K562 (cell line): Measurements from ENCODE around the gene PGBD1. TPM values are rescaled to one million over a fixed set of nuclear protein-coding genes. Genes with fewer than 3 reads are reported as not detected.

ENCODE experiments used
- ARID1B ChIP-seq: fragments of 450-650 bp; IDR thresholded peaks from 2 replicates; pipeline ENCODE4 v1.6.1; 2016; ENCODE audit warnings: antibody characterized with exemption, mild to moderate bottlenecking, inconsistent platforms
- CTBP1 ChIP-seq: fragments of 450-650 bp; IDR thresholded peaks from 2 replicates; pipeline ENCODE4 v1.6.1; 2016; ENCODE audit warnings: borderline replicate concordance
- HDAC1 ChIP-seq, 2 experiments: fragments of 450-650 bp; IDR thresholded peaks; 2 replicates each; pipeline ENCODE4 v1.6.1; 2016 to 2017; ENCODE audit warnings: inconsistent platforms in 1 of 2, mild to moderate bottlenecking in 1 of 2, moderate library complexity in 1 of 2
- KDM1A ChIP-seq, 2 experiments: fragments of 450-650 bp; IDR thresholded peaks; 2 replicates each; pipeline ENCODE4 v1.6.1; 2016; ENCODE audit warnings: mild to moderate bottlenecking in 2 of 2
- OTX1 ChIP-seq: fragments of 450-650 bp; formaldehyde crosslinking; IDR thresholded peaks from 2 replicates; pipeline ENCODE4 v1.4.0; 2022; ENCODE audit warnings: mild to moderate bottlenecking
- POLR2A ChIP-seq: fragments of 450-650 bp; conservative IDR thresholded peaks from 2 replicates; pipeline ENCODE4 v1.6.1; 2016
- SMARCA4 ChIP-seq: fragments of 450-650 bp; IDR thresholded peaks from 2 replicates; pipeline ENCODE4 v1.6.1; 2016
- SREBF2 ChIP-seq: sonication (generic); formaldehyde crosslinking; IDR thresholded peaks from 2 replicates; pipeline ENCODE4 v1.4.0; 2020; ENCODE audit warnings: mild to moderate bottlenecking, missing genetic modification reagents
- SUPT5H ChIP-seq: fragments of 450-650 bp; IDR thresholded peaks from 2 replicates; pipeline ENCODE4 v1.6.1; 2016
- TEAD4 ChIP-seq, 2 experiments: sonication (generic) in 1 of 2; formaldehyde crosslinking in 1 of 2; IDR thresholded peaks; 2 replicates each; pipeline versions ENCODE4 v1.6.1 to v1.8.0; 2012 to 2022; ENCODE audit warnings: borderline replicate concordance in 1 of 2, inconsistent platforms in 1 of 2, low read length in 1 of 2, mild to moderate bottlenecking in 1 of 2, missing genetic modification reagents in 1 of 2
- ZNF133 ChIP-seq: fragments of 250-450 bp; sonication (Bioruptor Pico); IDR thresholded peaks from 2 replicates; pipeline ENCODE4 v1.4.0; 2020; ENCODE audit warnings: mild to moderate bottlenecking
- ZNF830 ChIP-seq: fragments of 250-450 bp; sonication (Bioruptor Pico); IDR thresholded peaks from 2 replicates; pipeline ENCODE4 v1.5.0; 2021; ENCODE audit warnings: mild to moderate bottlenecking
- polyA plus RNA-seq, 8 experiments: library from polyadenylated mRNA; depleted of rRNA in 4 of 8; stranded (reverse) in 5 of 8; unstranded in 3 of 8; fragments of >200 nt; fragmentation: Nextera tagmentation in 2 of 8; fragmentation: Illumina TruSeq in 1 of 8; extraction: Ambion mirVana in 2 of 8; extraction: Trizol in 1 of 8; gene quantifications; 2 replicates each; pipeline versions ENCODE4 v1.2.1 to v1.2.3, GENCODE V29; 2011 to 2014; ENCODE audit warnings: inconsistent platforms in 1 of 8, missing spikeins in 1 of 8
- total RNA-seq, 7 experiments: library from RNA; depleted of rRNA in 6 of 7; stranded (reverse); fragments of >200 nt in 6 of 7; fragmentation: Illumina TruSeq in 2 of 7; extraction: Trizol in 2 of 7; gene quantifications; 2 replicates each; pipeline versions ENCODE4 v1.2.1 to v1.2.3, GENCODE V29; 2011 to 2021; ENCODE audit warnings: low replicate concordance in 1 of 7
- TF ChIP-seq, protein P1 (sequence below): fragments of 250-450 bp; sonication (Bioruptor Pico); IDR thresholded peaks from 2 replicates; pipeline ENCODE4 v1.5.0; 2021; ENCODE audit warnings: mild to moderate bottlenecking, borderline replicate concordance
- TF ChIP-seq, protein P2 (sequence below): sonication (generic); formaldehyde crosslinking; IDR thresholded peaks from 2 replicates; pipeline ENCODE4 v1.4.0; 2020; ENCODE audit warnings: mild to moderate bottlenecking, missing genetic modification reagents
- TF ChIP-seq, protein P3 (sequence below), 2 experiments: fragments of 250-450 bp in 1 of 2; fragments of 450-650 bp in 1 of 2; sonication (Bioruptor Pico) in 1 of 2; IDR thresholded peaks; 2 replicates each; pipeline versions ENCODE4 v1.6.1 to v1.8.0; 2016 to 2021; ENCODE audit warnings: mild to moderate bottlenecking in 2 of 2, moderate library complexity in 2 of 2, missing compliant biosample characterization in 1 of 2, missing genetic modification characterization in 1 of 2

PGBD1 gene
- total and polyA plus RNA-seq, 9 of the 15 experiments (the other 6 are each of a cell fraction or from before 2014, with no cell fraction given): 3.3 to 9.0 (median 7.3) TPM

DNA sequence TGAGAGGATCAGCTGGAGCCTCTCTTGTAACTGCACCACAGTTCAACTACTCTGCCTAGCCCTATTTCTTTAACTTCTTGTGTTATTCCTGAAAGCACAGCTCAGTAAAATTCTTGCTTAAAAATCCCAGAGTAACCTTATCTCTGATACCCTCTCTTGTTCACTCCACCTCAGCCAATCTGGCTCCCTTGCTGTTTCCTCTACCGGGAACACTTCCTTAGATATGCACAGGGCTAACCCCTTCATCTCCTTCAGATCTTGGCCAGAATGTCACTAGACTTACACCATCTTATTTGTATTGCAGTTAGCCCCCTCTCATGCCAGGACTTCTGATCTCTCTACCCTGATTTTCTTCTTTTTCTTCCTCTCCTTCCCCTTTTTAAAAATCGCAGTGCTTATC lies 65.7 kb downstream of the PGBD1 start (continued):
- TF ChIP-seq, protein P1, sequence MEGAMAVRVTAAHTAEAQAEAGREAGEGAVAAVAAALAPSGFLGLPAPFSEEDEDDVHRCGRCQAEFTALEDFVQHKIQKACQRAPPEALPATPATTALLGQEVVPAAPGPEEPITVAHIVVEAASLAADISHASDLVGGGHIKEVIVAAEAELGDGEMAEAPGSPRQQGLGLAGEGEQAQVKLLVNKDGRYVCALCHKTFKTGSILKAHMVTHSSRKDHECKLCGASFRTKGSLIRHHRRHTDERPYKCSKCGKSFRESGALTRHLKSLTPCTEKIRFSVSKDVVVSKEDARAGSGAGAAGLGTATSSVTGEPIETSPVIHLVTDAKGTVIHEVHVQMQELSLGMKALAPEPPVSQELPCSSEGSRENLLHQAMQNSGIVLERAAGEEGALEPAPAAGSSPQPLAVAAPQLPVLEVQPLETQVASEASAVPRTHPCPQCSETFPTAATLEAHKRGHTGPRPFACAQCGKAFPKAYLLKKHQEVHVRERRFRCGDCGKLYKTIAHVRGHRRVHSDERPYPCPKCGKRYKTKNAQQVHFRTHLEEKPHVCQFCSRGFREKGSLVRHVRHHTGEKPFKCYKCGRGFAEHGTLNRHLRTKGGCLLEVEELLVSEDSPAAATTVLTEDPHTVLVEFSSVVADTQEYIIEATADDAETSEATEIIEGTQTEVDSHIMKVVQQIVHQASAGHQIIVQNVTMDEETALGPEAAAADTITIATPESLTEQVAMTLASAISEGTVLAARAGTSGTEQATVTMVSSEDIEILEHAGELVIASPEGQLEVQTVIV (CRISPR knock-in tag): no peak
- TF ChIP-seq, protein P2, sequence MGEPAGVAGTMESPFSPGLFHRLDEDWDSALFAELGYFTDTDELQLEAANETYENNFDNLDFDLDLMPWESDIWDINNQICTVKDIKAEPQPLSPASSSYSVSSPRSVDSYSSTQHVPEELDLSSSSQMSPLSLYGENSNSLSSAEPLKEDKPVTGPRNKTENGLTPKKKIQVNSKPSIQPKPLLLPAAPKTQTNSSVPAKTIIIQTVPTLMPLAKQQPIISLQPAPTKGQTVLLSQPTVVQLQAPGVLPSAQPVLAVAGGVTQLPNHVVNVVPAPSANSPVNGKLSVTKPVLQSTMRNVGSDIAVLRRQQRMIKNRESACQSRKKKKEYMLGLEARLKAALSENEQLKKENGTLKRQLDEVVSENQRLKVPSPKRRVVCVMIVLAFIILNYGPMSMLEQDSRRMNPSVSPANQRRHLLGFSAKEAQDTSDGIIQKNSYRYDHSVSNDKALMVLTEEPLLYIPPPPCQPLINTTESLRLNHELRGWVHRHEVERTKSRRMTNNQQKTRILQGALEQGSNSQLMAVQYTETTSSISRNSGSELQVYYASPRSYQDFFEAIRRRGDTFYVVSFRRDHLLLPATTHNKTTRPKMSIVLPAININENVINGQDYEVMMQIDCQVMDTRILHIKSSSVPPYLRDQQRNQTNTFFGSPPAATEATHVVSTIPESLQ (CRISPR knock-in tag): no peak
- no peak for TF ChIP-seq SUPT5H
- no peak for TF ChIP-seq ZNF830 (CRISPR knock-in tag)
- peak; percentile 40; the same call in 1 of the 2 replicates for TF ChIP-seq CTBP1
- no peak for TF ChIP-seq ZNF133
- TF ChIP-seq SREBF2 (CRISPR knock-in tag): no peak
- peak; percentile 26; the same call in 1 of the 2 replicates for TF ChIP-seq TEAD4 (IDR thresholded peaks at IDR 0.05; ENCODE audit: low read length)
- TF ChIP-seq TEAD4 (CRISPR knock-in tag; IDR thresholded peaks at IDR 0.05; ENCODE audit: borderline replicate concordance): no peak
- TF ChIP-seq OTX1 (CRISPR knock-in tag): no peak
- TF ChIP-seq KDM1A (IDR thresholded peaks at IDR 0.05): peak; percentile 15 to 53; a peak in 2 of 4 replicates
- TF ChIP-seq, protein P3, sequence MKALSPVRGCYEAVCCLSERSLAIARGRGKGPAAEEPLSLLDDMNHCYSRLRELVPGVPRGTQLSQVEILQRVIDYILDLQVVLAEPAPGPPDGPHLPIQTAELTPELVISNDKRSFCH (CRISPR knock-in tag; IDR thresholded peaks at IDR 0.05): no peak
- TF ChIP-seq, protein P3 (tag; IDR thresholded peaks at IDR 0.05): no peak
- peak; percentile 42; the same call in 1 of the 2 replicates for TF ChIP-seq ARID1B
- TF ChIP-seq SMARCA4: 0 out of 2 replicates have a peak, but pooled peaks have one; percentile 15
- TF ChIP-seq POLR2A: no peak
- 0 out of 4 replicates have a peak, but pooled peaks of 1 of the 2 experiments have one; percentile 45 for TF ChIP-seq HDAC1 (IDR thresholded peaks at IDR 0.05)
